ENCODE data around the gene MOB3B. TPM values are rescaled to one million over a fixed set of nuclear protein-coding genes. Genes with fewer than 3 reads are reported as not detected.
A peak's percentile ranks its signal among the peaks of the same experiment; 100 is the strongest.

Gene MOB3B
- total RNA-seq, 2 experiments from 2014 or later = 0.25 to 0.30 TPM

GRCh38 chr9:27572918-27573633, 43.5 kb upstream of the MOB3B start, which contains the start of gene C9orf72:
TSS of gene C9orf72 (minus strand) at chr9:27573481. CDS start at chr9:27567120, 6,361 bp downstream.
- ChIA-PET CTCF (interaction anchor here (2.0 kb wide), 1 partner anchor 13 kb away, joined by 5 read pairs; no protein-coding TSS in a partner anchor), POLR2A (interaction anchor here (0.6 to 2.3 kb wide), 10 partner anchors 8 to 681 kb away, joined by 3 to 18 read pairs (median 4); partner anchors contain the start of genes IFT74 and MOB3B)
- intact Hi-C loops (cut with DNase I, micrococcal nuclease) = loop anchor here (2.0 to 10.0 kb wide), 5 partner anchors 46 to 681 kb away; partner anchors contain the start of genes CAAP1 (in 2 of the 2), IFT74 (in 2 of the 2) and MOB3B (in 1 of the 2)
- peaks cover 13% of the 10 kb centered on the region for H3K36me3 Mint-ChIP-seq (ENCODE audit: low read depth)
- H3K27ac ChIP-seq (ENCODE audit: low read depth in 1 of 2, low read length in 2 of 2) = peak within 1 kb of the TSS; percentile 96 to 99
- H3K4me3 Mint-ChIP-seq = peak within 1 kb of the TSS; percentile 98
- peaks cover 36% of the 10 kb centered on the region for H3K4me1 Mint-ChIP-seq (ENCODE audit: low read depth)
- peak; percentile 57 for ATAC-seq (ENCODE audit: poor library complexity)
- peak within 1 kb of the TSS; percentile 98 for H3K27ac Mint-ChIP-seq
- H3K27me3 Mint-ChIP-seq = peaks cover 5% of the 10 kb centered on the region
- TF ChIP-seq CTCF (IDR thresholded peaks at IDR 0.05) = no peak
- no peaks in the 10 kb centered on the region for H3K27me3 ChIP-seq (ENCODE audit: control insufficient read depth in 1 of 2, insufficient read depth in 2 of 2, low read length in 2 of 2)
- no peaks in the 10 kb centered on the region for H3K36me3 ChIP-seq (ENCODE audit: insufficient read depth, low read length)
- peaks cover 18% of the 10 kb centered on the region for H3K4me1 ChIP-seq (ENCODE audit: insufficient read depth, low read length)
- peaks cover 2% of the 10 kb centered on the region for H3K9me3 Mint-ChIP-seq
- peak; percentile 80 to 94 (median 88) for DNase-seq
- H3K9me3 ChIP-seq (ENCODE audit: control insufficient read depth in 1 of 2, insufficient read depth in 1 of 2, low read length in 2 of 2) = no peaks in the 10 kb centered on the region
- H3K4me3 ChIP-seq (ENCODE audit: low read length) = peak within 1 kb of the TSS; percentile 86

GRCh38 chr9:27572566-27572917, 42.9 kb upstream of the MOB3B start:
- intact Hi-C loops (cut with DNase I, micrococcal nuclease) = loop anchor here (2.0 to 10.0 kb wide), 5 partner anchors 45 to 680 kb away; partner anchors contain the start of genes CAAP1 (in 2 of the 2), IFT74 (in 2 of the 2) and MOB3B (in 1 of the 2)
- peak overlapping the region; percentile 96 to 99 for H3K27ac ChIP-seq (ENCODE audit: low read depth in 1 of 2, low read length in 2 of 2)
- no peaks in the 10 kb centered on the region for H3K36me3 ChIP-seq (ENCODE audit: insufficient read depth, low read length)
- peaks cover 5% of the 10 kb centered on the region for H3K27me3 Mint-ChIP-seq
- H3K4me1 Mint-ChIP-seq (ENCODE audit: low read depth) = peaks cover 41% of the 10 kb centered on the region
- H3K27me3 ChIP-seq (ENCODE audit: control insufficient read depth in 1 of 2, insufficient read depth in 2 of 2, low read length in 2 of 2) = no peaks in the 10 kb centered on the region
- ChIA-PET CTCF (interaction anchor here (2.0 kb wide), 1 partner anchor 12 kb away, joined by 5 read pairs; no protein-coding TSS in a partner anchor), POLR2A (interaction anchor here (0.6 to 2.3 kb wide), 9 partner anchors 7 to 616 kb away, joined by 3 to 18 read pairs (median 4); partner anchors contain the start of genes IFT74 and MOB3B)
- H3K4me3 ChIP-seq (ENCODE audit: low read length) = peak overlapping the region; percentile 86
- H3K4me3 Mint-ChIP-seq = peak overlapping the region; percentile 98
- H3K36me3 Mint-ChIP-seq (ENCODE audit: low read depth) = peaks cover 14% of the 10 kb centered on the region
- H3K9me3 ChIP-seq (ENCODE audit: control insufficient read depth in 1 of 2, insufficient read depth in 1 of 2, low read length in 2 of 2) = no peaks in the 10 kb centered on the region
- DNase-seq (peak in 10 of 14 experiments; percentile 34 to 86 (median 61)), ATAC-seq (ENCODE audit: poor library complexity) (peak; percentile 36)
- no peak for TF ChIP-seq CTCF (IDR thresholded peaks at IDR 0.05)
- no peaks in the 10 kb centered on the region for H3K9me3 Mint-ChIP-seq
- H3K4me1 ChIP-seq (ENCODE audit: insufficient read depth, low read length) = peaks cover 18% of the 10 kb centered on the region
- H3K27ac Mint-ChIP-seq = peak overlapping the region; percentile 98

GRCh38 chr9:27572061-27572460, 42.4 kb upstream of the MOB3B start:
- Histone ChIP-seq H3K4me1 (ENCODE audit: insufficient read depth, low read length) (peaks cover 18% of the 10 kb centered on the region), H3K4me3 (ENCODE audit: low read length) (peak overlapping the region; percentile 86), H3K9me3 (ENCODE audit: control insufficient read depth in 1 of 2, insufficient read depth in 1 of 2, low read length in 2 of 2) (no peaks in the 10 kb centered on the region), H3K27ac (ENCODE audit: low read depth in 1 of 2, low read length in 2 of 2) (peak overlapping the region; percentile 96 to 99), H3K27me3 (ENCODE audit: control insufficient read depth in 1 of 2, insufficient read depth in 2 of 2, low read length in 2 of 2) (no peaks in the 10 kb centered on the region), H3K36me3 (ENCODE audit: insufficient read depth, low read length) (no peaks in the 10 kb centered on the region)
- no peak for TF ChIP-seq CTCF (IDR thresholded peaks at IDR 0.05)
- CTCF ChIA-PET = interaction anchor here (2.0 kb wide), 1 partner anchor 12 kb away, joined by 5 read pairs; no protein-coding TSS in a partner anchor
- DNase-seq = peak in 1 of 14 experiments; percentile 23
- POLR2A ChIA-PET = interaction anchor here (1.2 to 2.3 kb wide), 5 partner anchors 9 to 616 kb away, joined by 3 to 18 read pairs (median 6); partner anchors contain the start of genes IFT74 and MOB3B
- Mint-ChIP-seq H3K27ac (peak overlapping the region; percentile 98), H3K27me3 (peaks cover 5% of the 10 kb centered on the region), H3K9me3 (no peaks in the 10 kb centered on the region), H3K4me3 (peak overlapping the region; percentile 98), H3K4me1 (ENCODE audit: low read depth) (peaks cover 46% of the 10 kb centered on the region), H3K36me3 (ENCODE audit: low read depth) (peaks cover 18% of the 10 kb centered on the region)
- intact Hi-C loops (cut with DNase I, micrococcal nuclease) = loop anchor here (2.0 to 10.0 kb wide), 5 partner anchors 45 to 680 kb away; partner anchors contain the start of genes CAAP1 (in 2 of the 2), IFT74 (in 2 of the 2) and MOB3B (in 1 of the 2)
- no peak for ATAC-seq (ENCODE audit: poor library complexity)
